GM21515 (cell line): ENCODE measurements around the gene CACNA1I.
"Not testable (repeated sequence)": the region's sequence is repeated elsewhere in the genome, so short reads cannot be mapped to it uniquely, and the experiment has no call there.

Experiments
- ATAC-seq: cut with Tn5 transposase; IDR thresholded peaks from one replicate; pipeline ENCODE4 v1.9.1; 2021; ENCODE audit not compliant: unreplicated experiment

CACNA1I gene

DNA sequence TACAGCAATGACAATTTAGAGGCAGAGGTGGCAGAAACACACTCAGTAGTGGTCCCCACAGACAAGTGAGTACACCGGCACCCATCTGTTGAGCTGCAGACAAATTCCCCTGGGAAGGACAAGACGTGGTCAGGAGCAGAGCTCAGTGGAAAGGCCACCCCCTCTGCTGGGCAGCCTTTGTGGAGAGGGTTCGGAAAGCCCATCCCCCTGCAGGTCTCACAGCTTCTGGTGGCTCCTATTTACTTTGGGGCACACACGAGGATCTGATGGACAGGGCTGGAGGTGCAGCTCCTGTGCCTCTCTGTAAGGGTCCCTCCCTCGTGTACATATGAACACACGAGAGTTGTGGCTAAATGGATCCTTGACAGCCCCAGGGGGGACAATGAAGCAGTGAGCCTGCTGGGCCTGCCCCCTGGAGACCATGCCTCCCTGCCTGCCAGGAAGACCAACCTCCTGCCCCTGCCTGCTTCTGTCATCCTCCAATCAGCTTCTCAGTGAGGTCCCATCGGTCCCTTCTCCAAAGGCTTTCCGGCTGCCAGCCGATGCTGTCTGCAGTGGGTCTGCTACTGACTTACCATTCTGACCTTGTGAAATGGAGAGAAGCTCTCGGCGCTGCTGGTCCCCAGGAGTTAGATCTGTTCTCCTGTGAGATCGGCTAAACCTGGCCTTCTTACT, 161.5 kb downstream of the CACNA1I start:
- no peak for ATAC-seq

DNA sequence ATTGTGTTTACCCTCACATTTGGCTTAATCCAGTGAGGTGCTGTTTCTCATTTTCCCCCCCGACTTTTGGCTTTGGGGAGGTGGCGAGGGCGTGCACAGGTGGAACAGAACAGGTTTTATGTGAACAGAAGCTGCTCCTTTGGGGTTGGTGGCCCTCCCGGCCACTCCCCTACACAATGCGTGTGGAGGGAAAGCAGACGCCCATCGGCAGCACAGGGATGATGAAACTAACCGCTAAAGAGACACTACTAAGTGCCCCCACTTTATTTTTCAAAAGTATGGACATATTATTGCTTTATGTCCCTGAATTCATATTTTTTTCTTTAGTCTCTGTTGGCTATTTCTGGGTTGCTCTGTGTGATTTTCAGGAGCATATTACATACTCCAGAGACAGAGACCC, 162.1 kb downstream of the CACNA1I start:
- no peak for ATAC-seq

DNA sequence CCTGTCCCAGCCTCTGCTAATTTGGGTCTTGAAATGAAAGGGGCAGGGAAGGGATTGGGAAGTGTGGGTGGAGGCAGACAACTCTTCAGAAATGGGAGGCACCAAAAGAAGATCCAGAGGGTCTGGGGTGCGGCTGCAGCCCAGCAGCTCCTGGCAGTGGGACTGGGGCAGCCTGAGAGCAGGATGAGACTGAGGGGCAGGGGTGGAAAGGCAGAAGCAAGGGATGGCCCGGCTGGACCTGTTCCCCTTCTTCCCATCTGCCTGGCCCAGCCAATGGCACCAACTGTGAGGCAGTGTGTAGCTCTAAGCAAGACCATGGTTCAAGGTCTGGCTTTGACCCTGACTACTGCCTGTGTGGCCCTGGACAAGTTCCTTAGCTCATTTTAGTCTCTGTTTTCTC, 162.6 kb downstream of the CACNA1I start:
- ATAC-seq = no peak

DNA sequence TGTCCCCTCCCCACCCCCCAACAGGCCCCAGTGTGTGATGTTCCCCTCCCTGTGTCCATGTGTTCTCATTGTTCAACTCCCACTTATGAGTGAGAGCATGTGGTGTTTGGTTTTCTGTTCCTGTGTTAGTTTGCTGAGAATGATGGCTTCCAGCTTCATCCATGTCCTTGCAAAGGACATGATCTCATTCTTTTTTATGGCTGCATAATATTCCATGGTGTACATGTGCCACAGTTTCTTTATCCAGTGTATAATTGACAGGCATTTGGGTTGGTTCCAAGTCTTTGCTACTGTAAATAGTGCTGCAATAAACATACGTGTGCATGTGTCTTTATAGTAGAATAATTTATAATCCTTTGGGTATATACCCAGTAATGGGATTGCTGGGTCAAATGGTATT, 163.5 kb downstream of the CACNA1I start:
- not testable (repeated sequence) for ATAC-seq

DNA sequence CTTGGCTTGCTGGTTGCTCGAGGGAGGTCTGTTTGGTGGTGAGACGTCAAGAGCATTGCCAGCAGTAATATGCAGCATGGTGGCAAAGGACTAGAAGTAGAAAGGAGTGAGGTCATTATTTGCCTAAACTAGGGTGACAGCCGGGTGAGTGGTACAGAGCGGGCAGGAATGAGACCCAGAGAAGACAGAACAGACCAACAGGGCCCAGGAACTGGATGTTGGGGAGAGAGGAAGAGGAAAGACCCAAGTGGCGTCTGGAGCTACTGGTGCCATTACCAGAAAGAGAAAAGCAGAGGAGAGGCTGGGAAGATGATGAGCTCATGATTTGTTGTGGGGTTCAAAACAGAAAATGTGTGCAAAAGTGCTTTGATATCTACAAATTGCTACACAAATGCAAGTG, 164.3 kb downstream of the CACNA1I start:
- no peak for ATAC-seq

DNA sequence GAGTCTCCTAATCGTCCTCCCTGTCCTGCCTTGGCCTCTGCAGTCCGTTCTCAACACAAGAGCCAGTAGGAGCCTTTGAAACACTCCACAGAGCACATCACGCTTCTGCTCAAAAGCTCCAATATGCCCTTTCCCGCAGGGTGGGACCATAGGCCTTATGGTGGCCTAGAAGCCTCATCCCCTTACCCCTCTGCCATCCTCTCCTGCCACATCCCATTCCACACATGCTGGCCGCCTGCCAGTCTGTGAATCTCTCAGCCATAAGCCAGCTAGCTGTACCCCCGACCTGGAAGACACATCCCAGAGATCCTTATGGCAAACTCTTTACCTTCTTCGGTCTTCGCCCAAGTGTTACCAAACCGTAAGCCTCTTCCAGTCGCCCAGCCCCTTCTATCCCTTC, 165.2 kb downstream of the CACNA1I start:
- no peak for ATAC-seq

DNA sequence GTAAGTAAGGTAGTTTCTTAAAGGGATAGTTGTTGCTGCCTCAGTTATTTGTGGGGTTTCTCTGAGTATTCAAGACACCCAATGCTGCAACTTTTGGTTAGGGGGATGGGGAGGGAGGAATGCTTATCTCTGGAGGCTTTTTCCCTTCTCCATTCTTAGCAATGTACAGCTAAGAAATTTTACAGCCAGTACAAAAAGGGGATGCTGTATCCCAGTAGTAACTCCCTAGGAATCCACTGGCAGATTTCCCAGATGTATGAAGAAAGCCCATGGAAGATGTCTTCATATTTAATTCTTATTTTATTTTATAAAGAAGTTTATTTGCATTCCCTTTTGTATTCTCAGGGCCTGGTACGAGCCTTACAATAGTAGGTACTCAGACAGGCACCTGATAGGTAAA, 168.2 kb downstream of the CACNA1I start:
- no peak for ATAC-seq
